Measurements from ENCODE around the gene MANEA. TPM values are rescaled to one million over a fixed set of nuclear protein-coding genes. Genes with fewer than 3 reads are reported as not detected.

MANEA gene
- total and polyA plus RNA-seq, 2 of the 13 experiments (the other 11 are each of a cell fraction or from before 2014, with no cell fraction given) = 10.0 to 10.9 TPM

GRCh38 chr6:95577304-95578105, at the start of gene MANEA (continued):
- TF ChIP-seq, protein P1, sequence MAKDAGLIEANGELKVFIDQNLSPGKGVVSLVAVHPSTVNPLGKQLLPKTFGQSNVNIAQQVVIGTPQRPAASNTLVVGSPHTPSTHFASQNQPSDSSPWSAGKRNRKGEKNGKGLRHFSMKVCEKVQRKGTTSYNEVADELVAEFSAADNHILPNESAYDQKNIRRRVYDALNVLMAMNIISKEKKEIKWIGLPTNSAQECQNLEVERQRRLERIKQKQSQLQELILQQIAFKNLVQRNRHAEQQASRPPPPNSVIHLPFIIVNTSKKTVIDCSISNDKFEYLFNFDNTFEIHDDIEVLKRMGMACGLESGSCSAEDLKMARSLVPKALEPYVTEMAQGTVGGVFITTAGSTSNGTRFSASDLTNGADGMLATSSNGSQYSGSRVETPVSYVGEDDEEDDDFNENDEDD (CRISPR knock-in tag; IDR thresholded peaks at IDR 0.05; ENCODE audit: borderline replicate concordance) = peak; percentile 67; the same call in 1 of the 2 replicates
- no peak for TF ChIP-seq ZNF652 (CRISPR knock-in tag; IDR thresholded peaks at IDR 0.05; ENCODE audit: borderline replicate concordance, low read depth)
- no peak for TF ChIP-seq ZNF788 (CRISPR knock-in tag; IDR thresholded peaks at IDR 0.05; ENCODE audit: borderline replicate concordance)
- TF ChIP-seq SOX5 (CRISPR knock-in tag; IDR thresholded peaks at IDR 0.05; ENCODE audit: borderline replicate concordance) = no peak
- no peak for TF ChIP-seq NFATC3 (CRISPR knock-in tag; IDR thresholded peaks at IDR 0.05)
- TF ChIP-seq, protein P2, sequence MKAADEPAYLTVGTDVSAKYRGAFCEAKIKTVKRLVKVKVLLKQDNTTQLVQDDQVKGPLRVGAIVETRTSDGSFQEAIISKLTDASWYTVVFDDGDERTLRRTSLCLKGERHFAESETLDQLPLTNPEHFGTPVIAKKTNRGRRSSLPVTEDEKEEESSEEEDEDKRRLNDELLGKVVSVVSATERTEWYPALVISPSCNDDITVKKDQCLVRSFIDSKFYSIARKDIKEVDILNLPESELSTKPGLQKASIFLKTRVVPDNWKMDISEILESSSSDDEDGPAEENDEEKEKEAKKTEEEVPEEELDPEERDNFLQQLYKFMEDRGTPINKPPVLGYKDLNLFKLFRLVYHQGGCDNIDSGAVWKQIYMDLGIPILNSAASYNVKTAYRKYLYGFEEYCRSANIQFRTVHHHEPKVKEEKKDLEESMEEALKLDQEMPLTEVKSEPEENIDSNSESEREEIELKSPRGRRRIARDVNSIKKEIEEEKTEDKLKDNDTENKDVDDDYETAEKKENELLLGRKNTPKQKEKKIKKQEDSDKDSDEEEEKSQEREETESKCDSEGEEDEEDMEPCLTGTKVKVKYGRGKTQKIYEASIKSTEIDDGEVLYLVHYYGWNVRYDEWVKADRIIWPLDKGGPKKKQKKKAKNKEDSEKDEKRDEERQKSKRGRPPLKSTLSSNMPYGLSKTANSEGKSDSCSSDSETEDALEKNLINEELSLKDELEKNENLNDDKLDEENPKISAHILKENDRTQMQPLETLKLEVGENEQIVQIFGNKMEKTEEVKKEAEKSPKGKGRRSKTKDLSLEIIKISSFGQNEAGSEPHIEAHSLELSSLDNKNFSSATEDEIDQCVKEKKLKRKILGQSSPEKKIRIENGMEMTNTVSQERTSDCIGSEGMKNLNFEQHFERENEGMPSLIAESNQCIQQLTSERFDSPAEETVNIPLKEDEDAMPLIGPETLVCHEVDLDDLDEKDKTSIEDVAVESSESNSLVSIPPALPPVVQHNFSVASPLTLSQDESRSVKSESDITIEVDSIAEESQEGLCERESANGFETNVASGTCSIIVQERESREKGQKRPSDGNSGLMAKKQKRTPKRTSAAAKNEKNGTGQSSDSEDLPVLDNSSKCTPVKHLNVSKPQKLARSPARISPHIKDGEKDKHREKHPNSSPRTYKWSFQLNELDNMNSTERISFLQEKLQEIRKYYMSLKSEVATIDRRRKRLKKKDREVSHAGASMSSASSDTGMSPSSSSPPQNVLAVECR (CRISPR knock-in tag; IDR thresholded peaks at IDR 0.05; ENCODE audit: borderline replicate concordance) = peak; percentile 73; the same call in 1 of the 2 replicates
- peak; percentile 81 for TF ChIP-seq HNRNPLL (IDR thresholded peaks at IDR 0.05; ENCODE audit: low read depth, low read length, poor library complexity, severe bottlenecking)
- no peak for TF ChIP-seq CREB1 (IDR thresholded peaks at IDR 0.05)
- TF ChIP-seq CREB1 (CRISPR knock-in tag; IDR thresholded peaks at IDR 0.05) = no peak
- no peak for TF ChIP-seq ZNF468 (CRISPR knock-in tag; IDR thresholded peaks at IDR 0.05)
- no peak for TF ChIP-seq FOXO1 (CRISPR knock-in tag; IDR thresholded peaks at IDR 0.05)
- TF ChIP-seq GATAD1 (CRISPR knock-in tag; IDR thresholded peaks at IDR 0.05) = no peak
- peak; percentile 69; the same call in 1 of the 2 replicates for TF ChIP-seq GABPB1 (CRISPR knock-in tag; IDR thresholded peaks at IDR 0.05)
- TF ChIP-seq SALL2 (CRISPR knock-in tag; IDR thresholded peaks at IDR 0.05) = 0 out of 2 replicates have a peak, but pooled peaks have one; percentile 61
- TF ChIP-seq YY1 (IDR thresholded peaks at IDR 0.05; ENCODE audit: insufficient read depth, insufficient replicate concordance, low read depth, low read length) = peak; percentile 53
- TF ChIP-seq TRIM24 (CRISPR knock-in tag; IDR thresholded peaks at IDR 0.05) = no peak
- TF ChIP-seq PAWR (CRISPR knock-in tag; IDR thresholded peaks at IDR 0.05; ENCODE audit: borderline replicate concordance) = no peak
- TF ChIP-seq TBL1XR1 (IDR thresholded peaks at IDR 0.05; ENCODE audit: borderline replicate concordance, low read length, partially characterized antibody) = no peak
- 0 out of 2 replicates have a peak, but pooled peaks have one; percentile 29 for TF ChIP-seq ZNF605 (CRISPR knock-in tag; IDR thresholded peaks at IDR 0.05)
- no peak for TF ChIP-seq ZNF34 (CRISPR knock-in tag; IDR thresholded peaks at IDR 0.05; ENCODE audit: borderline replicate concordance)

All from HepG2 (cell line).